SK-N-SH (cell line): ENCODE measurements around the gene LMO4. TPM values are rescaled to one million over a fixed set of nuclear protein-coding genes. Genes with fewer than 3 reads are reported as not detected.

ENCODE experiments used
- CTCF ChIA-PET: fragments of 300-600, 350-600 bp; formaldehyde crosslinking; extraction: SDS; loops from one replicate; lab custom pipeline; 2021; lab: Yijun Ruan, JAX
- POLR2A ChIA-PET: fragments of 350-600 bp; sonication (Branson Sonifier 250); formaldehyde crosslinking; extraction: SDS; loops from one replicate; lab custom pipeline; 2020; ENCODE audit warnings: antibody characterized with exemption, inconsistent platforms; lab: Yijun Ruan, JAX
- DNase-seq: peaks from one replicate; pipeline ENCODE4 v3.0.0; 2012
- H2AFZ ChIP-seq: fragments of 200-600 bp; sonication (generic); 2 replicates; pipeline ENCODE4 v1.8.1; 2016; ENCODE audit warnings: antibody characterized with exemption, mild to moderate bottlenecking, low read depth
- H3F3A ChIP-seq: fragments of 200-600 bp; sonication (generic); replicated peaks from 2 replicates; pipeline ENCODE3; 2016; ENCODE audit warnings: antibody characterized with exemption, mild to moderate bottlenecking; ENCODE audit not compliant: insufficient read depth
- H3K27ac ChIP-seq, 2 experiments: fragments of 200-500 bp in 1 of 2; fragments of 200-600 bp in 1 of 2; sonication (Bioruptor generic) in 1 of 2; sonication (generic), shearing (Covaris generic) in 1 of 2; 2 replicates each; pipeline versions ENCODE4 v1.5.1 to v1.6.1; 2014 to 2016; ENCODE audit warnings: low read depth in 2 of 2, inconsistent platforms in 1 of 2, low read length in 1 of 2, mild to moderate bottlenecking in 1 of 2, mixed read lengths in 1 of 2
- H3K27me3 ChIP-seq: fragments of 200-600 bp; sonication (generic), shearing (Covaris generic); 2 replicates; pipeline ENCODE4 v1.6.1; 2016; ENCODE audit warnings: mixed run types; ENCODE audit not compliant: insufficient read depth
- H3K36me3 ChIP-seq, 2 experiments: fragments of 200-500 bp in 1 of 2; fragments of 200-600 bp in 1 of 2; sonication (Bioruptor generic) in 1 of 2; sonication (generic) in 1 of 2; replicated peaks in 1 of 2; 2 replicates each; pipeline versions ENCODE3 to v1.5.1; 2014 to 2016; ENCODE audit warnings: low read length in 1 of 2, mild to moderate bottlenecking in 1 of 2; ENCODE audit not compliant: insufficient read depth in 2 of 2, control insufficient read depth in 1 of 2
- H3K4me1 ChIP-seq, 2 experiments: fragments of 200-500 bp in 1 of 2; fragments of 200-600 bp in 1 of 2; sonication (Bioruptor generic) in 1 of 2; sonication (generic), shearing (Covaris generic) in 1 of 2; 2 replicates each; pipeline versions ENCODE4 v1.5.1 to v1.6.1; 2014 to 2016; ENCODE audit warnings: low read depth in 1 of 2, low read length in 1 of 2, mixed run types in 1 of 2; ENCODE audit not compliant: insufficient read depth in 2 of 2, control insufficient read depth in 1 of 2
- H3K4me2 ChIP-seq: fragments of 200-600 bp; sonication (generic), shearing (Covaris generic); 2 replicates; pipeline ENCODE4 v1.6.1; 2017; ENCODE audit warnings: mixed run types
- H3K4me3 ChIP-seq, 2 experiments: fragments of 200-500 bp in 1 of 2; fragments of 200-600 bp in 1 of 2; sonication (Bioruptor generic) in 1 of 2; sonication (generic), shearing (Covaris generic) in 1 of 2; 2 replicates each; pipeline versions ENCODE4 v1.5.1 to v1.8.1; 2014 to 2016; ENCODE audit warnings: low read depth in 2 of 2, inconsistent platforms in 1 of 2, low read length in 1 of 2, mild to moderate bottlenecking in 1 of 2, mixed read lengths in 1 of 2, moderate library complexity in 1 of 2
- H3K79me2 ChIP-seq: fragments of 200-600 bp; sonication (generic); 2 replicates; pipeline ENCODE4 v1.8.1; 2017; ENCODE audit warnings: mild to moderate bottlenecking; ENCODE audit not compliant: insufficient read depth
- H3K9ac ChIP-seq: fragments of 200-600 bp; sonication (generic); 2 replicates; pipeline ENCODE4 v1.6.1; 2017; ENCODE audit warnings: mixed run types
- H3K9me2 ChIP-seq: fragments of 200-600 bp; sonication (generic); 2 replicates; pipeline ENCODE4 v1.6.1; 2017; ENCODE audit warnings: mixed run types
- H3K9me3 ChIP-seq: fragments of 200-600 bp; sonication (generic); 2 replicates; pipeline ENCODE4 v1.6.1; 2017; ENCODE audit warnings: mixed run types, mild to moderate bottlenecking, moderate library complexity
- H4K20me1 ChIP-seq: fragments of 200-600 bp; sonication (generic); 2 replicates; pipeline ENCODE4 v1.6.1; 2017; ENCODE audit warnings: mild to moderate bottlenecking, mixed run types; ENCODE audit not compliant: insufficient read depth
- CHD2 ChIP-seq: fragments of 150-350 bp; IDR thresholded peaks from 2 replicates; pipeline ENCODE4 v1.6.1; 2018; ENCODE audit warnings: low read length; ENCODE audit not compliant: partially characterized antibody
- EZH2phosphoT487 ChIP-seq: fragments of 200-600 bp; sonication (generic); IDR thresholded peaks from 2 replicates; pipeline ENCODE4 v1.6.1; 2017; ENCODE audit warnings: low read depth, mixed run types, mild to moderate bottlenecking, antibody characterized with exemption, moderate library complexity, borderline replicate concordance
- FOSL2 ChIP-seq: IDR thresholded peaks from 2 replicates; pipeline ENCODE4 v1.4.0; 2012; ENCODE audit warnings: low read depth, mild to moderate bottlenecking, moderate library complexity, borderline replicate concordance
- FOXJ3 ChIP-seq: sonication (generic); formaldehyde crosslinking; IDR thresholded peaks from 2 replicates; pipeline ENCODE4 v1.5.1; 2020; ENCODE audit warnings: mild to moderate bottlenecking, missing genetic modification reagents
- IRF3 ChIP-seq: fragments of 150-350 bp; IDR thresholded peaks from 2 replicates; pipeline ENCODE4 v1.6.1; 2016; ENCODE audit warnings: mild to moderate bottlenecking, low read depth, low read length
- MAX ChIP-seq: IDR thresholded peaks from 2 replicates; pipeline ENCODE4 v1.4.0; 2012; ENCODE audit warnings: low read depth
- MXI1 ChIP-seq: IDR thresholded peaks from 2 replicates; pipeline ENCODE4 v1.6.1; 2012; ENCODE audit warnings: mild to moderate bottlenecking, low read depth, low read length, improper control_type of control experiment
- NFIC ChIP-seq: IDR thresholded peaks from 2 replicates; pipeline ENCODE4 v1.4.0; 2012; ENCODE audit warnings: borderline replicate concordance
- PBX3 ChIP-seq: IDR thresholded peaks from 2 replicates; pipeline ENCODE4; 2012
- RCOR1 ChIP-seq: fragments of 150-350 bp; IDR thresholded peaks from 2 replicates; pipeline ENCODE4 v1.6.1; 2017; ENCODE audit warnings: antibody characterized with exemption, low read length
- RFX5 ChIP-seq: IDR thresholded peaks from 2 replicates; pipeline ENCODE4 v1.6.1; 2012; ENCODE audit warnings: mild to moderate bottlenecking, improper control_type of control experiment, low read length
- RXRA ChIP-seq: IDR thresholded peaks from 2 replicates; pipeline ENCODE4 v1.4.0; 2012; ENCODE audit warnings: low read depth, mild to moderate bottlenecking, borderline replicate concordance
- TAF1 ChIP-seq: IDR thresholded peaks from 2 replicates; pipeline ENCODE4 v1.6.1; 2012; ENCODE audit warnings: low read depth, mild to moderate bottlenecking, low read length, moderate library complexity, borderline replicate concordance
- USF2 ChIP-seq: fragments of 150-350 bp; IDR thresholded peaks from 2 replicates; pipeline ENCODE4 v1.6.1; 2017; ENCODE audit warnings: antibody characterized with exemption, low read length, low read depth, borderline replicate concordance
- YY1 ChIP-seq: IDR thresholded peaks from 2 replicates; pipeline ENCODE4 v1.4.0; 2012; ENCODE audit warnings: low read depth, mild to moderate bottlenecking
- WGBS: methylation state at CpG from one replicate; pipeline ENCODE4 v1.1.6; 2017; ENCODE audit warnings: low lambda C conversion rate; 5-methylcytosine and 5-hydroxymethylcytosine counted together
- polyA plus RNA-seq, 3 experiments: library from polyadenylated mRNA; depleted of rRNA; stranded (reverse); fragments of >200 nt; gene quantifications; 2 replicates each; pipeline ENCODE4 v1.2.3, GENCODE V29; 2012

The LMO4 gene
- polyA plus RNA-seq, 1 of the 3 experiments (the other 2 are of a cell fraction) = 64.7 TPM

DNA sequence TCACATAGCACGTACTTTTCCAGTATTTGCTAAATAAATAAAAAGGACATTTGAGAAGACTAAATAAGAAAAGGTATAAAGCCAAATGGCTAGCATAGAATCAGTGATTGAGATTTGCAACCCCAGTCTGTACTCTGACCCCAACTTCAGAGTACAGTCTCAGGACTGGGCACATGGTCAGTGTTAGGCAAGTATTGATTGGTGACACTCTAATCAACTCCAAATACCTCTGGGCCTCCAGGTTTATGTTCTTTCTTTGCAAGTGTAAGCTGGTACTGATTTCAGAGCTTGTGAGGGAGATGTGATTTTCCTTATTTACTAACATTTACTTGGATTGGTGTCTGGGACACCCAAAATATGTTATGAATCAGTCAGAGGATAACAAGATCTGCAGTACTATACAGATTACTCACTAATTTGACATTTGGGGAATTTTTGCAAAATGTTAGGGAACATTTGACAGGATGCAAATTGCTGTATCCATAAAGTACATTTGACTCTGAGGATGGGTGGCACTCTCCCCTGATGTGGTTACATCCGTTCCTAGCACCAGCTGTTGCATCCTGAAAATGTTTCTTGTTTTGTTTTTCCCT, 34.2 kb downstream of the LMO4 start:
- H4K20me1 ChIP-seq = no peaks in the 10 kb centered on the region
- H3K79me2 ChIP-seq = no peaks in the 10 kb centered on the region
- no peak overlapping the region for H3K4me2 ChIP-seq
- no peaks in the 10 kb centered on the region for H3K4me1 ChIP-seq
- DNase-seq = no peak
- no peak overlapping the region for H2AFZ ChIP-seq
- H3K4me3 ChIP-seq = no peak overlapping the region
- ChIA-PET POLR2A (no interaction called here), CTCF (no interaction called here)
- H3F3A ChIP-seq = peaks cover 4% of the 10 kb centered on the region
- no peaks in the 10 kb centered on the region for H3K36me3 ChIP-seq
- no peak overlapping the region for H3K27ac ChIP-seq
- no peaks in the 10 kb centered on the region for H3K9me2 ChIP-seq
- no peak for TF ChIP-seq IRF3
- no peak; the same call in 1 of the 2 replicates for TF ChIP-seq PBX3
- TF ChIP-seq FOXJ3 (CRISPR knock-in tag) = no peak
- TF ChIP-seq NFIC = no peak
- no peak for TF ChIP-seq USF2
- no peak for TF ChIP-seq YY1
- TF ChIP-seq RCOR1 = no peak
- TF ChIP-seq MAX = no peak
- no peak for TF ChIP-seq FOSL2
- no peak for TF ChIP-seq MXI1
- TF ChIP-seq RFX5 = no peak
- no peak for TF ChIP-seq EZH2phosphoT487
- TF ChIP-seq RXRA = no peak
- TF ChIP-seq CHD2 = no peak
- TF ChIP-seq TAF1 = no peak
- no peaks in the 10 kb centered on the region for H3K9me3 ChIP-seq
- no peak overlapping the region for H3K9ac ChIP-seq
- 83% methylated on average over 2 of the region's 2 CpGs for WGBS
- no peaks in the 10 kb centered on the region for H3K27me3 ChIP-seq
